Fibroblast of skin of right quadriceps (primary cell): ENCODE data around the gene OTOA.
"Not testable (repeated sequence)": the region's sequence is repeated elsewhere in the genome, so short reads cannot be mapped to it uniquely, and the experiment has no call there.

Experiments used
- DNase-seq: peaks from one replicate; pipeline ENCODE4 v3.0.0-alpha.2; 2013

OTOA gene

GRCh38 chr16:21642861-21643260 is 20.9 kb upstream of the OTOA start:
- DNase-seq = no peak

GRCh38 chr16:21643785-21644184 is 20.0 kb upstream of the OTOA start:
- no peak for DNase-seq

- DNase-seq = no peak
These were observed 19.1 kb upstream of the OTOA start for GRCh38 chr16:21644674-21645073.

- DNase-seq = no peak
These were observed 18.5 kb upstream of the OTOA start for GRCh38 chr16:21645261-21645721.

- no peak for DNase-seq
These were observed 17.7 kb upstream of the OTOA start for GRCh38 chr16:21646091-21646490.

- DNase-seq = no peak
These were observed 16.8 kb upstream of the OTOA start for GRCh38 chr16:21646721-21647561.

GRCh38 chr16:21647562-21648164 is 16.1 kb upstream of the OTOA start:
- DNase-seq = no peak

GRCh38 chr16:21649826-21650406 is 13.9 kb upstream of the OTOA start:
- not testable (repeated sequence) for DNase-seq

- no peak for DNase-seq
These were observed 13.2 kb upstream of the OTOA start for GRCh38 chr16:21650521-21650920.

- no peak for DNase-seq
These were observed 12.3 kb upstream of the OTOA start for GRCh38 chr16:21651515-21651914.

- no peak for DNase-seq
These were observed 11.3 kb upstream of the OTOA start, which contains the start of gene IGSF6 for GRCh38 chr16:21652453-21652852. Gene IGSF6, minus strand, starts transcription at chr16:21652608. Its CDS starts 10 bp downstream, at chr16:21652598.

- DNase-seq = no peak
These were observed 10.2 kb upstream of the OTOA start for GRCh38 chr16:21653571-21653970.

- DNase-seq = no peak
These were observed 9.3 kb upstream of the OTOA start for GRCh38 chr16:21654466-21654865.

GRCh38 chr16:21654881-21655280 is 8.9 kb upstream of the OTOA start:
- no peak for DNase-seq

- DNase-seq = peak; percentile 53
These were observed 6.7 kb upstream of the OTOA start for GRCh38 chr16:21656795-21657768.

GRCh38 chr16:21659124-21659523 is 4.6 kb upstream of the OTOA start:
- DNase-seq = no peak

- no peak for DNase-seq
These were observed 1.2 kb downstream of the OTOA start for GRCh38 chr16:21664801-21665492.

- DNase-seq = no peak
These were observed 3.0 kb downstream of the OTOA start for GRCh38 chr16:21666772-21667171.

GRCh38 chr16:21667575-21667974 is 3.8 kb downstream of the OTOA start:
- no peak for DNase-seq

- DNase-seq = no peak
These were observed 9.7 kb downstream of the OTOA start for GRCh38 chr16:21673469-21673868.

- not testable (repeated sequence) for DNase-seq
These were observed 10.7 kb downstream of the OTOA start for GRCh38 chr16:21674456-21674855.

GRCh38 chr16:21680714-21681113 is 16.9 kb downstream of the OTOA start:
- DNase-seq = not testable (repeated sequence)
